Vagina (tissue), 2 donors: ENCODE data around the gene CARS2. TPM values are rescaled to one million over a fixed set of nuclear protein-coding genes. Genes with fewer than 3 reads are reported as not detected.
A peak's percentile ranks its signal among the peaks of the same experiment; 100 is the strongest.

Source experiments
- DNase-seq, 2 donors: peaks; one replicate each; pipeline ENCODE4 v3.0.0-alpha.2; 2017; ENCODE audit errors: extremely low spot score in 2 of 2
- H3K27ac ChIP-seq: fragments of 200-600 bp; sonication (generic); one replicate; pipeline ENCODE4 v1.5.1; 2019
- H3K27me3 ChIP-seq: fragments of 200-600 bp; sonication (generic); one replicate; pipeline ENCODE4 v1.5.1; 2019
- H3K36me3 ChIP-seq, 2 donors: fragments of 200-600 bp; sonication (generic); one replicate each; pipeline ENCODE4 v1.5.1; 2017 to 2019
- H3K4me1 ChIP-seq: fragments of 200-600 bp; sonication (generic); one replicate; pipeline ENCODE4 v1.5.1; 2019
- H3K4me3 ChIP-seq, 2 donors: fragments of 200-600 bp; sonication (generic); 1 replicate in 1 of 2; 2 replicates in 1 of 2; pipeline ENCODE4 v1.5.1; 2016 to 2019
- H3K9me3 ChIP-seq: fragments of 200-600 bp; sonication (generic); one replicate; pipeline ENCODE4 v1.5.1; 2019
- CTCF ChIP-seq, 3 experiments: fragments of 450-650 bp in 2 of 3; fragments of 200-600 bp in 1 of 3; sonication (generic) in 1 of 3; IDR thresholded peaks; one replicate each; pipeline ENCODE4 v1.5.1; 2017 to 2019; ENCODE audit warnings: antibody characterized with exemption in 3 of 3, mild to moderate bottlenecking in 2 of 3, moderate library complexity in 2 of 3
- POLR2A ChIP-seq, 2 donors: fragments of 450-650 bp; IDR thresholded peaks; one replicate each; pipeline ENCODE4 v1.6.1; 2017; ENCODE audit warnings: antibody characterized with exemption in 2 of 2, mild to moderate bottlenecking in 2 of 2, moderate library complexity in 2 of 2
- POLR2AphosphoS5 ChIP-seq, 2 donors: sonication (generic); formaldehyde crosslinking; IDR thresholded peaks; one replicate each; pipeline ENCODE4 v1.9.0; 2017; ENCODE audit warnings: antibody characterized with exemption in 2 of 2, mild to moderate bottlenecking in 2 of 2, low read depth in 1 of 2; ENCODE audit not compliant: insufficient read depth in 1 of 2
- intact Hi-C: fragments of 100-400 bp; cut with DNase I; formaldehyde crosslinking; loops from one replicate; pipeline ENCODE4 v1.15.1; 2023
- total RNA-seq: library from RNA; depleted of rRNA; stranded (reverse); fragments of >200 nt; gene quantifications from one replicate; pipeline ENCODE4 v1.2.3, GENCODE V29; 2016

The CARS2 gene
- 65.1 TPM for total RNA-seq

GRCh38 chr13:110705826-110706569 lies at the start of gene CARS2:
TSS of gene CARS2 (minus strand) at chr13:110706116. CDS start at chr13:110706093, 23 bp downstream.
- peak; percentile 76 to 88 for TF ChIP-seq POLR2AphosphoS5 (IDR thresholded peaks at IDR 0.05; ENCODE audit: insufficient read depth in 1 of 2, low read depth in 1 of 2)
- peak in 1 of 2 donors; percentile 79 for TF ChIP-seq POLR2A (IDR thresholded peaks at IDR 0.05)
- peak in 1 of 3 experiments; percentile 23 for TF ChIP-seq CTCF (IDR thresholded peaks at IDR 0.05)
- DNase-seq, result peak in 1 of 2 donors; percentile 97
- H3K4me1 ChIP-seq, result peaks cover 42% of the 10 kb centered on the region
- intact Hi-C loops, result loop anchor here (10.0 kb wide), 1 partner anchor 109 kb away; no protein-coding TSS in a partner anchor
- H3K4me3 ChIP-seq, result peak within 1 kb of the TSS; percentile 72 to 95
- no peaks in the 10 kb centered on the region for H3K9me3 ChIP-seq
- H3K27me3 ChIP-seq, result no peaks in the 10 kb centered on the region
- H3K27ac ChIP-seq, result peak within 1 kb of the TSS; percentile 65
- H3K36me3 ChIP-seq, result peaks cover 0 to 12% of the 10 kb centered on the region in 2 donors

- no peak overlapping the region for H3K27ac ChIP-seq
- no peak overlapping the region for H3K4me3 ChIP-seq
- no peak for DNase-seq
- H3K36me3 ChIP-seq, result no peaks in the 10 kb centered on the region
- intact Hi-C loops, result no loop called here
- H3K4me1 ChIP-seq, result no peaks in the 10 kb centered on the region
- no peaks in the 10 kb centered on the region for H3K27me3 ChIP-seq
- no peak for TF ChIP-seq POLR2AphosphoS5 (IDR thresholded peaks at IDR 0.05; ENCODE audit: insufficient read depth in 1 of 2, low read depth in 1 of 2)
- TF ChIP-seq CTCF (IDR thresholded peaks at IDR 0.05), result no peak
- no peak for TF ChIP-seq POLR2A (IDR thresholded peaks at IDR 0.05)
- no peaks in the 10 kb centered on the region for H3K9me3 ChIP-seq
Observed at GRCh38 chr13:110748271-110748670, 42.4 kb upstream of the CARS2 start.

GRCh38 chr13:110746438-110746837 lies 40.5 kb upstream of the CARS2 start:
- TF ChIP-seq POLR2AphosphoS5 (IDR thresholded peaks at IDR 0.05; ENCODE audit: insufficient read depth in 1 of 2, low read depth in 1 of 2), result no peak
- no peak for TF ChIP-seq POLR2A (IDR thresholded peaks at IDR 0.05)
- no peak for TF ChIP-seq CTCF (IDR thresholded peaks at IDR 0.05)

GRCh38 chr13:110743687-110744086 lies 37.8 kb upstream of the CARS2 start:
- no peaks in the 10 kb centered on the region for H3K27me3 ChIP-seq
- intact Hi-C loops, result no loop called here
- no peak for TF ChIP-seq POLR2AphosphoS5 (IDR thresholded peaks at IDR 0.05; ENCODE audit: insufficient read depth in 1 of 2, low read depth in 1 of 2)
- no peak for TF ChIP-seq POLR2A (IDR thresholded peaks at IDR 0.05)
- TF ChIP-seq CTCF (IDR thresholded peaks at IDR 0.05), result no peak
- no peak overlapping the region for H3K4me3 ChIP-seq
- no peak for DNase-seq
- H3K4me1 ChIP-seq, result no peaks in the 10 kb centered on the region
- no peak overlapping the region for H3K27ac ChIP-seq
- H3K36me3 ChIP-seq, result no peaks in the 10 kb centered on the region
- H3K9me3 ChIP-seq, result no peaks in the 10 kb centered on the region

More at GRCh38 chr13:110746438-110746837, 40.5 kb upstream of the CARS2 start:
- Histone ChIP-seq H3K36me3 (no peaks in the 10 kb centered on the region), H3K27me3 (no peaks in the 10 kb centered on the region), H3K9me3 (no peaks in the 10 kb centered on the region), H3K4me3 (no peak overlapping the region), H3K4me1 (no peaks in the 10 kb centered on the region), H3K27ac (no peak overlapping the region)
- intact Hi-C loops, result no loop called here
- DNase-seq, result no peak

- intact Hi-C loops, result no loop called here
- TF ChIP-seq POLR2AphosphoS5 (IDR thresholded peaks at IDR 0.05; ENCODE audit: insufficient read depth in 1 of 2, low read depth in 1 of 2) (no peak), CTCF (IDR thresholded peaks at IDR 0.05) (no peak), POLR2A (IDR thresholded peaks at IDR 0.05) (no peak)
- Histone ChIP-seq H3K4me1 (no peaks in the 10 kb centered on the region), H3K27me3 (no peaks in the 10 kb centered on the region), H3K27ac (no peak overlapping the region), H3K9me3 (no peaks in the 10 kb centered on the region), H3K4me3 (no peak overlapping the region), H3K36me3 (no peaks in the 10 kb centered on the region)
- no peak for DNase-seq
Observed at GRCh38 chr13:110737555-110737954, 31.6 kb upstream of the CARS2 start.
